K562 (cell line): ENCODE data around the gene CD40. TPM values are rescaled to one million over a fixed set of nuclear protein-coding genes. Genes with fewer than 3 reads are reported as not detected.

Experiments used
- ATAC-seq: fragments of 200-7000 bp; cut with Tn5 transposase; 3 replicates; pipeline ENCODE4 v1.9.1; 2020; ENCODE audit warnings: moderate library complexity
- BruUV-seq: library from RNA; stranded (reverse); fragments of 400-500 nt; replicated peaks from 2 replicates; lab custom pipeline; 2021; lab: Mats Ljungman, UMichigan
- CTCF ChIA-PET: fragments of 300-600 bp; formaldehyde crosslinking; extraction: SDS; loops from one replicate; lab custom pipeline; 2021; ENCODE audit warnings: low intra/inter-chr PET ratio; lab: Yijun Ruan, JAX
- POLR2A ChIA-PET: fragments of 300-600, 350-650 bp; sonication (Branson Sonifier 250); formaldehyde crosslinking; extraction: SDS; loops from one replicate; lab custom pipeline; 2021; ENCODE audit warnings: antibody characterized with exemption, inconsistent platforms; lab: Yijun Ruan, JAX
- DNase-seq, 4 experiments: peaks; one replicate each; pipeline versions ENCODE4 v3.0.0 to v3.0.0-alpha.2; 2011 to 2018; ENCODE audit warnings: low spot score in 3 of 4, mixed read lengths in 3 of 4; ENCODE audit errors: extremely low read depth in 1 of 4
- FAIRE-seq: peaks from 2 replicates; lab custom pipeline; 2011; peaks lifted over from hg19 to GRCh38; lab: Jason Lieb, UNC
- H2AFZ ChIP-seq: 2 replicates; pipeline ENCODE4 v1.6.0; 2011; ENCODE audit warnings: low read depth, low read length, control low read depth, inconsistent platforms
- H3K27ac ChIP-seq: fragments of 200-600 bp; 3 replicates; pipeline ENCODE4 v1.8.0; 2011; ENCODE audit warnings: low read depth, mild to moderate bottlenecking, control low read depth, inconsistent platforms, low read length, moderate library complexity, mixed read lengths; ENCODE audit errors: extremely low read depth
- H3K27me3 ChIP-seq, 2 experiments: fragments of 300-600 bp in 1 of 2; 2 replicates in 1 of 2; 3 replicates in 1 of 2; pipeline versions ENCODE4 v1.6.0 to v1.8.0; 2011; ENCODE audit warnings: inconsistent platforms in 2 of 2, low read length in 2 of 2, mild to moderate bottlenecking in 1 of 2, mixed read lengths in 1 of 2, moderate library complexity in 1 of 2; ENCODE audit not compliant: control insufficient read depth in 2 of 2, insufficient read depth in 2 of 2
- H3K36me3 ChIP-seq: fragments of 300-600 bp; 3 replicates; pipeline ENCODE4 v1.8.0; 2011; ENCODE audit warnings: mild to moderate bottlenecking, low read length, inconsistent platforms; ENCODE audit not compliant: control insufficient read depth, insufficient read depth
- H3K4me1 ChIP-seq, 2 experiments: fragments of 200-600 bp in 1 of 2; replicated peaks in 1 of 2; 2 replicates in 1 of 2; 3 replicates in 1 of 2; pipeline versions ENCODE4 v1.5.1 to v1.8.0; 2011; ENCODE audit warnings: inconsistent platforms in 2 of 2, low read length in 2 of 2, mild to moderate bottlenecking in 1 of 2, mixed read lengths in 1 of 2, moderate library complexity in 1 of 2; ENCODE audit not compliant: control insufficient read depth in 2 of 2, insufficient read depth in 2 of 2
- H3K4me2 ChIP-seq: 2 replicates; pipeline ENCODE4 v1.6.1; 2011; ENCODE audit warnings: low read length, control low read depth, inconsistent platforms, mixed read lengths; ENCODE audit not compliant: insufficient read depth
- H3K4me3 ChIP-seq: fragments of 200-600 bp; sonication (generic), shearing (Covaris generic); 2 replicates; pipeline ENCODE4 v1.5.1; 2016; ENCODE audit warnings: control low read depth, inconsistent platforms
- H3K79me2 ChIP-seq: fragments of 200-600 bp; 3 replicates; pipeline ENCODE4 v1.8.0; 2011; ENCODE audit warnings: low read length, inconsistent platforms; ENCODE audit not compliant: control insufficient read depth, insufficient read depth
- H3K9ac ChIP-seq, 2 experiments: 2 replicates each; pipeline versions ENCODE4 v1.6.0 to v1.6.1; 2011; ENCODE audit warnings: low read depth in 2 of 2, low read length in 2 of 2, control low read depth in 1 of 2, inconsistent platforms in 1 of 2, mild to moderate bottlenecking in 1 of 2, mixed read lengths in 1 of 2; ENCODE audit not compliant: insufficient read depth in 1 of 2
- H3K9me1 ChIP-seq: one replicate; pipeline ENCODE4 v1.6.0; 2011; ENCODE audit warnings: inconsistent platforms, mild to moderate bottlenecking, low read length, moderate library complexity; ENCODE audit not compliant: control insufficient read depth, insufficient read depth
- H3K9me3 ChIP-seq: replicated peaks from 2 replicates; pipeline ENCODE4 v1.5.1; 2011; ENCODE audit warnings: low read depth, low read length, inconsistent platforms; ENCODE audit not compliant: control insufficient read depth, insufficient read depth
- H4K20me1 ChIP-seq: replicated peaks from 2 replicates; pipeline ENCODE4 v1.6.1; 2011; ENCODE audit warnings: low read length, inconsistent platforms, mixed read lengths; ENCODE audit not compliant: control insufficient read depth, insufficient read depth
- ADNP ChIP-seq: fragments of 200-800 bp; sonication (Bioruptor generic); IDR thresholded peaks from 2 replicates; pipeline ENCODE4 v1.6.1; 2016; ENCODE audit warnings: missing genetic modification characterization, missing compliant biosample characterization
- ARID1B ChIP-seq: fragments of 450-650 bp; IDR thresholded peaks from 2 replicates; pipeline ENCODE4 v1.6.1; 2016; ENCODE audit warnings: antibody characterized with exemption, mild to moderate bottlenecking, inconsistent platforms
- FOXK2 ChIP-seq, 2 experiments: fragments of 450-650 bp; IDR thresholded peaks in 1 of 2; conservative IDR thresholded peaks in 1 of 2; 2 replicates each; pipeline ENCODE4 v1.6.1; 2016; ENCODE audit warnings: low read depth in 2 of 2, mild to moderate bottlenecking in 1 of 2
- HDAC1 ChIP-seq, 2 experiments: fragments of 450-650 bp; IDR thresholded peaks; 2 replicates each; pipeline ENCODE4 v1.6.1; 2016 to 2017; ENCODE audit warnings: inconsistent platforms in 1 of 2, mild to moderate bottlenecking in 1 of 2, moderate library complexity in 1 of 2
- MCM7 ChIP-seq, 2 experiments: fragments of 450-650 bp; IDR thresholded peaks; 2 replicates each; pipeline ENCODE4 v1.6.1; 2016 to 2018
- PURB ChIP-seq: sonication (generic); formaldehyde crosslinking; IDR thresholded peaks from 2 replicates; pipeline ENCODE4 v1.9.0; 2021; ENCODE audit warnings: low read depth, mild to moderate bottlenecking, missing genetic modification reagents
- RBM14 ChIP-seq: fragments of 200-400 bp; formaldehyde crosslinking; IDR thresholded peaks from 2 replicates; pipeline ENCODE4 v1.6.1; 2018; ENCODE audit warnings: low read depth, mild to moderate bottlenecking, low read length, moderate library complexity, borderline replicate concordance; ENCODE audit not compliant: insufficient read depth
- ZNF561 ChIP-seq: fragments of 450-650 bp; formaldehyde crosslinking; conservative IDR thresholded peaks from 2 replicates; pipeline ENCODE4 v1.4.0; 2020; ENCODE audit warnings: mild to moderate bottlenecking, moderate library complexity
- ZNF76 ChIP-seq: fragments of 250-450 bp; sonication (Bioruptor Pico); IDR thresholded peaks from 2 replicates; pipeline ENCODE4 v1.4.0; 2020; ENCODE audit warnings: mild to moderate bottlenecking, moderate library complexity, borderline replicate concordance
- WGBS: fragments of 100-300 bp; shearing (Covaris generic); methylation state at CpG from one replicate; pipeline ENCODE4 v1.1.6; 2016; ENCODE audit warnings: low coverage, mixed read lengths; ENCODE audit not compliant: insufficient coverage; ENCODE audit errors: missing lambda C conversion rate; 5-methylcytosine and 5-hydroxymethylcytosine counted together
- in situ Hi-C: fragments of 300-500 bp; cut with MboI; formaldehyde crosslinking; loops from 4 replicates; pipeline ENCODE4 v1.15.0; 2018; ENCODE audit warnings: inconsistent platforms, mixed read lengths
- intact Hi-C: fragments of 100-400 bp; cut with micrococcal nuclease; formaldehyde crosslinking; loops from 2 replicates; pipeline ENCODE4 v1.14.2; 2022
- polyA plus RNA-seq, 8 experiments: library from polyadenylated mRNA; depleted of rRNA in 4 of 8; stranded (reverse) in 5 of 8; unstranded in 3 of 8; fragments of >200 nt; fragmentation: Nextera tagmentation in 2 of 8; fragmentation: Illumina TruSeq in 1 of 8; extraction: Ambion mirVana in 2 of 8; extraction: Trizol in 1 of 8; gene quantifications; 2 replicates each; pipeline versions ENCODE4 v1.2.1 to v1.2.3, GENCODE V29; 2011 to 2014; ENCODE audit warnings: inconsistent platforms in 1 of 8, missing spikeins in 1 of 8
- total RNA-seq, 7 experiments: library from RNA; depleted of rRNA in 6 of 7; stranded (reverse); fragments of >200 nt in 6 of 7; fragmentation: Illumina TruSeq in 2 of 7; extraction: Trizol in 2 of 7; gene quantifications; 2 replicates each; pipeline versions ENCODE4 v1.2.1 to v1.2.3, GENCODE V29; 2011 to 2021; ENCODE audit warnings: low replicate concordance in 1 of 7
- TF ChIP-seq, protein P1 (sequence below), 2 experiments: fragments of 450-650 bp; IDR thresholded peaks; 2 replicates each; pipeline ENCODE4 v1.6.1; 2018; ENCODE audit warnings: mild to moderate bottlenecking in 2 of 2, low read depth in 1 of 2; ENCODE audit not compliant: partially characterized antibody in 2 of 2
- TF ChIP-seq, protein P2 (sequence below): fragments of 150-350 bp; IDR thresholded peaks from 2 replicates; pipeline ENCODE4 v1.6.1; 2014; ENCODE audit warnings: low read depth, mild to moderate bottlenecking, low read length, borderline replicate concordance

Gene CD40
- total and polyA plus RNA-seq, 9 of the 15 experiments (the other 6 are each of a cell fraction or from before 2014, with no cell fraction given): 0.76 to 3.7 (median 1.6) TPM

DNA sequence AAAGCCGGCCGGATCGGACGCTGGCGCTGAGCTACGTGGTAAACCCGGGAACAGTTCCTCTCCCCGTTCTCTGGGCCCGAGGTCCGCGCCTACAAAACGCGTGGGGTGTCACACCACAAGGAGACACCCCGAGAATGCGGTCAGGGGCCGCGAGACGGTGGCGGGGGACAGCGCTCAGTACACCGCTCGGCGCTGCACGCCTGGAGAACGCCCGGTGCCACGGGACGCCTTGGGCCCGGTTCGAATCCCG, 29.0 kb upstream of the CD40 start:
- ChIA-PET CTCF (interaction anchor here (3.8 kb wide), 1 partner anchor 75 kb away, joined by 18 read pairs; no protein-coding TSS in a partner anchor), POLR2A (interaction anchor here (0.6 to 2.1 kb wide), 12 partner anchors 9 to 307 kb away, joined by 3 to 18 read pairs (median 4); partner anchors contain the start of gene PCIF1)
- ATAC-seq: peak; percentile 75
- intact Hi-C loops (loop anchor here (5.0 kb wide), 1 partner anchor 117 kb away; the partner anchor contains the start of gene ZNF335), in situ Hi-C loops (no loop called here)
- Histone ChIP-seq H4K20me1 (peaks cover 21% of the 10 kb centered on the region), H3K9me3 (no peaks in the 10 kb centered on the region), H3K27ac (peak overlapping the region; percentile 98), H3K9ac (peak overlapping the region; percentile 90 to 99), H3K4me3 (peak overlapping the region; percentile 65), H3K9me1 (no peaks in the 10 kb centered on the region), H2AFZ (peak overlapping the region; percentile 95), H3K36me3 (no peaks in the 10 kb centered on the region), H3K27me3 (no peaks in the 10 kb centered on the region), H3K79me2 (peaks cover 55% of the 10 kb centered on the region), H3K4me1 (peaks cover 12 to 22% of the 10 kb centered on the region in 2 experiments), H3K4me2 (peak overlapping the region; percentile 83)
- no peak for FAIRE-seq
- DNase-seq: peak in 3 of 4 experiments; percentile 52 to 63 (median 54)
- BruUV-seq: no TSS peak
- WGBS: under 1% methylated on average over 27 of the region's 31 CpGs
- no peak for TF ChIP-seq ZNF76
- peak in 1 of 2 experiments; percentile 69; a peak in 1 of 4 replicates for TF ChIP-seq HDAC1 (IDR thresholded peaks at IDR 0.05)
- TF ChIP-seq, protein P1, sequence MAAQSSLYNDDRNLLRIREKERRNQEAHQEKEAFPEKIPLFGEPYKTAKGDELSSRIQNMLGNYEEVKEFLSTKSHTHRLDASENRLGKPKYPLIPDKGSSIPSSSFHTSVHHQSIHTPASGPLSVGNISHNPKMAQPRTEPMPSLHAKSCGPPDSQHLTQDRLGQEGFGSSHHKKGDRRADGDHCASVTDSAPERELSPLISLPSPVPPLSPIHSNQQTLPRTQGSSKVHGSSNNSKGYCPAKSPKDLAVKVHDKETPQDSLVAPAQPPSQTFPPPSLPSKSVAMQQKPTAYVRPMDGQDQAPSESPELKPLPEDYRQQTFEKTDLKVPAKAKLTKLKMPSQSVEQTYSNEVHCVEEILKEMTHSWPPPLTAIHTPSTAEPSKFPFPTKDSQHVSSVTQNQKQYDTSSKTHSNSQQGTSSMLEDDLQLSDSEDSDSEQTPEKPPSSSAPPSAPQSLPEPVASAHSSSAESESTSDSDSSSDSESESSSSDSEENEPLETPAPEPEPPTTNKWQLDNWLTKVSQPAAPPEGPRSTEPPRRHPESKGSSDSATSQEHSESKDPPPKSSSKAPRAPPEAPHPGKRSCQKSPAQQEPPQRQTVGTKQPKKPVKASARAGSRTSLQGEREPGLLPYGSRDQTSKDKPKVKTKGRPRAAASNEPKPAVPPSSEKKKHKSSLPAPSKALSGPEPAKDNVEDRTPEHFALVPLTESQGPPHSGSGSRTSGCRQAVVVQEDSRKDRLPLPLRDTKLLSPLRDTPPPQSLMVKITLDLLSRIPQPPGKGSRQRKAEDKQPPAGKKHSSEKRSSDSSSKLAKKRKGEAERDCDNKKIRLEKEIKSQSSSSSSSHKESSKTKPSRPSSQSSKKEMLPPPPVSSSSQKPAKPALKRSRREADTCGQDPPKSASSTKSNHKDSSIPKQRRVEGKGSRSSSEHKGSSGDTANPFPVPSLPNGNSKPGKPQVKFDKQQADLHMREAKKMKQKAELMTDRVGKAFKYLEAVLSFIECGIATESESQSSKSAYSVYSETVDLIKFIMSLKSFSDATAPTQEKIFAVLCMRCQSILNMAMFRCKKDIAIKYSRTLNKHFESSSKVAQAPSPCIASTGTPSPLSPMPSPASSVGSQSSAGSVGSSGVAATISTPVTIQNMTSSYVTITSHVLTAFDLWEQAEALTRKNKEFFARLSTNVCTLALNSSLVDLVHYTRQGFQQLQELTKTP (IDR thresholded peaks at IDR 0.05; ENCODE audit: low read depth in 1 of 2, partially characterized antibody in 2 of 2): no peak
- TF ChIP-seq ZNF561 (CRISPR knock-in tag): no peak
- TF ChIP-seq ARID1B: peak; percentile 15; the same call in 1 of the 2 replicates
- TF ChIP-seq RBM14: no peak
- TF ChIP-seq PURB: no peak
- TF ChIP-seq FOXK2 (conservative IDR thresholded peaks at IDR 0.05 in 1 of 2, IDR thresholded peaks at IDR 0.05 in 1 of 2; ENCODE audit: low read depth in 2 of 2): no peak
- TF ChIP-seq MCM7 (IDR thresholded peaks at IDR 0.05): no peak
- TF ChIP-seq, protein P2, sequence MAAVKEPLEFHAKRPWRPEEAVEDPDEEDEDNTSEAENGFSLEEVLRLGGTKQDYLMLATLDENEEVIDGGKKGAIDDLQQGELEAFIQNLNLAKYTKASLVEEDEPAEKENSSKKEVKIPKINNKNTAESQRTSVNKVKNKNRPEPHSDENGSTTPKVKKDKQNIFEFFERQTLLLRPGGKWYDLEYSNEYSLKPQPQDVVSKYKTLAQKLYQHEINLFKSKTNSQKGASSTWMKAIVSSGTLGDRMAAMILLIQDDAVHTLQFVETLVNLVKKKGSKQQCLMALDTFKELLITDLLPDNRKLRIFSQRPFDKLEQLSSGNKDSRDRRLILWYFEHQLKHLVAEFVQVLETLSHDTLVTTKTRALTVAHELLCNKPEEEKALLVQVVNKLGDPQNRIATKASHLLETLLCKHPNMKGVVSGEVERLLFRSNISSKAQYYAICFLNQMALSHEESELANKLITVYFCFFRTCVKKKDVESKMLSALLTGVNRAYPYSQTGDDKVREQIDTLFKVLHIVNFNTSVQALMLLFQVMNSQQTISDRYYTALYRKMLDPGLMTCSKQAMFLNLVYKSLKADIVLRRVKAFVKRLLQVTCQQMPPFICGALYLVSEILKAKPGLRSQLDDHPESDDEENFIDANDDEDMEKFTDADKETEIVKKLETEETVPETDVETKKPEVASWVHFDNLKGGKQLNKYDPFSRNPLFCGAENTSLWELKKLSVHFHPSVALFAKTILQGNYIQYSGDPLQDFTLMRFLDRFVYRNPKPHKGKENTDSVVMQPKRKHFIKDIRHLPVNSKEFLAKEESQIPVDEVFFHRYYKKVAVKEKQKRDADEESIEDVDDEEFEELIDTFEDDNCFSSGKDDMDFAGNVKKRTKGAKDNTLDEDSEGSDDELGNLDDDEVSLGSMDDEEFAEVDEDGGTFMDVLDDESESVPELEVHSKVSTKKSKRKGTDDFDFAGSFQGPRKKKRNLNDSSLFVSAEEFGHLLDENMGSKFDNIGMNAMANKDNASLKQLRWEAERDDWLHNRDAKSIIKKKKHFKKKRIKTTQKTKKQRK: no peak
- no peak for TF ChIP-seq ADNP (tag)
